GM10248 (cell line): Measurements from ENCODE around the gene CNKSR1.
"Not testable (repeated sequence)": the region's sequence is repeated elsewhere in the genome, so short reads cannot be mapped to it uniquely, and the experiment has no call there.

Source experiments
- CTCF ChIA-PET: fragments of 300-600 bp; sonication (Branson Sonifier 250); formaldehyde crosslinking; extraction: SDS; loops from one replicate; lab custom pipeline; 2021; ENCODE audit warnings: antibody characterized with exemption; lab: Yijun Ruan, JAX
- POLR2A ChIA-PET: fragments of 350-650 bp; sonication (Branson Sonifier 250); formaldehyde crosslinking; extraction: SDS; loops from one replicate; lab custom pipeline; 2020; ENCODE audit warnings: antibody characterized with exemption; lab: Yijun Ruan, JAX
- DNase-seq: peaks from one replicate; pipeline ENCODE4 v3.0.0; 2012; ENCODE audit errors: extremely low spot score
- TF ChIP-seq, protein P1 (sequence below): IDR thresholded peaks from 2 replicates; pipeline ENCODE4 v1.5.1; 2012; ENCODE audit warnings: mild to moderate bottlenecking, low read depth; ENCODE audit errors: extremely low read depth, missing control alignments, control extremely low read depth

The CNKSR1 gene

DNA sequence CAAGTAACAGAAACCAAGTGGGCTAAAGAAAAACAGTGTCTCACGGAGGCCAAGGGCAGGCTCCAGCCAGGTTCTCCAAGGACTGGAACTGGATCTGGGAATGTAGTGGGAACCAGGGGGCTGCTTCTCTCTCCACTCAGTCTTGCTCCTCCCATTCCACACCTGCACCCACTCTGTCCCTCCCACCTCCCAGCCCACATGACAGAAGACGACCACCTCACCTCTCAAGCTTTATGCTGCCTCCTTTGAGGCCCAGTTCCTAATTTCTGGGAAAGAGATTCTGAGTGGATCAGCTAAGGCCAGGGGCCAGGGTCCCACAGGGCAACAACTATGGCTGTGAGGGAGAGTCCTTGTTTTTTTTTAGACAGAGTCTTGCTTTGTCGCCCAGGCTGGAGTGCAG is 38.0 kb downstream of the CNKSR1 start:
- no peak for DNase-seq
- ChIA-PET POLR2A (no interaction called here), CTCF (no interaction called here)
- TF ChIP-seq, protein P1, sequence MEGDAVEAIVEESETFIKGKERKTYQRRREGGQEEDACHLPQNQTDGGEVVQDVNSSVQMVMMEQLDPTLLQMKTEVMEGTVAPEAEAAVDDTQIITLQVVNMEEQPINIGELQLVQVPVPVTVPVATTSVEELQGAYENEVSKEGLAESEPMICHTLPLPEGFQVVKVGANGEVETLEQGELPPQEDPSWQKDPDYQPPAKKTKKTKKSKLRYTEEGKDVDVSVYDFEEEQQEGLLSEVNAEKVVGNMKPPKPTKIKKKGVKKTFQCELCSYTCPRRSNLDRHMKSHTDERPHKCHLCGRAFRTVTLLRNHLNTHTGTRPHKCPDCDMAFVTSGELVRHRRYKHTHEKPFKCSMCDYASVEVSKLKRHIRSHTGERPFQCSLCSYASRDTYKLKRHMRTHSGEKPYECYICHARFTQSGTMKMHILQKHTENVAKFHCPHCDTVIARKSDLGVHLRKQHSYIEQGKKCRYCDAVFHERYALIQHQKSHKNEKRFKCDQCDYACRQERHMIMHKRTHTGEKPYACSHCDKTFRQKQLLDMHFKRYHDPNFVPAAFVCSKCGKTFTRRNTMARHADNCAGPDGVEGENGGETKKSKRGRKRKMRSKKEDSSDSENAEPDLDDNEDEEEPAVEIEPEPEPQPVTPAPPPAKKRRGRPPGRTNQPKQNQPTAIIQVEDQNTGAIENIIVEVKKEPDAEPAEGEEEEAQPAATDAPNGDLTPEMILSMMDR: no peak

DNA sequence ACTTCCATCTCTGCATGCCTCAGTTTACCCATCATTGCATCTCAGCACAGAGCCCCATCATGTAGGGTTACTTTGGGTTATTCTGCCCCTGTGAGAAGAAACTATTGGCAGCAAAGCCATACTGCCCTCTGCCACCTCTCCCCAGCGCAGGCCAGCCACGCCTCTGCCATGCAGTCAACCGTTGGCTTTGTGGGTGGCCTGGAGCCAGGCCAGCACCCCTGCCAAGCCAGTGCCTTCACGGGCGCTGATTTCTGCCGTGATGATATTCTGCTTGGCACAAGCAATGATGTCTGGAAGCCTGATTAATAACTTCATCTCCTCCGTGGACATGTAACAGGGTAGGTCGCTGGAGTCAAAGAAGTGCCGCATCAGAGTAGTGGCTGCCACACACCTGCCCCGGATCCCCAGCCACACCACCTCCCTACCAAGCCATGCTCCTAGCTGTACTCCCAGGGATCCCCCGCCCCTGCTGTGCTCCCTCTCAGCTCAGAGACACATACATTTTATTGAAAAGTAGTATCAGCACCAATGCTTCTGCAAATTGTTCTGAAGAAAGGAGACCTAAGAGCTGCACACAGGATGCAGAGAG is 41.7 kb downstream of the CNKSR1 start:
- CTCF ChIA-PET: interaction anchor here (1.6 to 5.8 kb wide), 2 partner anchors 15 to 103 kb away, joined by 4 to 32 read pairs; partner anchors contain the start of gene CEP85

DNA sequence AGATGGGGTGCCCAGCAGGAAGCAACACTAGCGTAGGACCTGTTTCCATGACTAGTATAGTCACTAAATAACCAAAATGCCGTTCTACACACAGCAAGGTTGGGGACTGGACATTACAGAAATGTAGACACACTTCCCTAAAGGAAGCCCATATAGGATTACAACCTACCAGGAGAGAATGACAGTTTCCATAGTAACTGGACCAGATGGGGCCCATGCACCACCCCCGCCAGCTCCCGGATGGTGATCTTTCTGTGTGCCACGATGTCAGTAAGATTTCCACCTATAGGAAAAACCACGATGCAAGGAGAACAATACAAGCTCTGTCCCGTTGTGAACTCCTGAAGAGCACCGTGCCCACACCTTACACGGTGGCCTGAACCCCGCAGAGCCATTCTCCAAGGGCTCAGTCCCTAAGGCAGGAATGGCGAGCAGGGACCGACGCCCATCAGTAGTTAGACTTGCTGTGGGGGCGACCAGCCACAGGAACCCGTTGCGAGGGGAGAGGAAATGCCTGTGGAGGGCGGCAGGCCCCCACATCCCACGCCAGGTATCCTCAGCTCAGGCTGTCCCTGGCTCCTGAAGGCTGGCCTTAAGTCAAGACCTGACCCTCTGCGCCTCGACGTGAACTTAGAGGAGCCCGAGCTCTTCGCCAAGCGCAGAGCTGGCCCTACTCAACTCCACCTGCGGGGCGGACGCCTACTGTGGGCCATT is 43.1 kb downstream of the CNKSR1 start:
- ChIA-PET CTCF (interaction anchor here (1.2 to 5.8 kb wide), 4 partner anchors 14 to 102 kb away, joined by 3 to 32 read pairs (median 6); partner anchors contain the start of gene CEP85), POLR2A (no interaction called here)
- no peak for DNase-seq
- TF ChIP-seq, protein P1: no peak

More for the DNA sequence above, 41.7 kb downstream of the CNKSR1 start:
- DNase-seq: no peak
- POLR2A ChIA-PET: no interaction called here
- TF ChIP-seq, protein P1: no peak

DNA sequence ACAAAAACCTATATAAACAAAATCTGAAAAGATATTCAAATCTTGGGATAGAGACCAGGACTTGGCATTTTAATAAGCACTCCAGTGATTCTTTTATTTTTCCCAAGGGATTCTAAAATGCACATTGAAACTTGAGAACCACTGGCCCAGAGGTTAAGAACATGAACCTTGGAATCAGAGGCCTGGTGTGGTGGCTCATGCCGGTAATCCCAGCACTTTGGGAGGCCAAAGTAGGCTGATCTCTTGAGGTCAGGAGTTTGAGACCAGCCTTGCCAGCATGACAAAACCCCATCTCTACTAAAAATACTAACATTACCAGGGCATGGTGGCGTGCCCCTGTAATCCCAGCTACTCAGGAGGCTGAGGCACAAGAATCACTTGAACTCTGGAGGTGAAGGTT is 43.8 kb downstream of the CNKSR1 start:
- POLR2A ChIA-PET: no interaction called here
- CTCF ChIA-PET: interaction anchor here (1.2 to 5.8 kb wide), 3 partner anchors 13 to 76 kb away, joined by 3 to 32 read pairs (median 7); partner anchors contain the start of gene CEP85
- no peak for DNase-seq
- TF ChIP-seq, protein P1: no peak

DNA sequence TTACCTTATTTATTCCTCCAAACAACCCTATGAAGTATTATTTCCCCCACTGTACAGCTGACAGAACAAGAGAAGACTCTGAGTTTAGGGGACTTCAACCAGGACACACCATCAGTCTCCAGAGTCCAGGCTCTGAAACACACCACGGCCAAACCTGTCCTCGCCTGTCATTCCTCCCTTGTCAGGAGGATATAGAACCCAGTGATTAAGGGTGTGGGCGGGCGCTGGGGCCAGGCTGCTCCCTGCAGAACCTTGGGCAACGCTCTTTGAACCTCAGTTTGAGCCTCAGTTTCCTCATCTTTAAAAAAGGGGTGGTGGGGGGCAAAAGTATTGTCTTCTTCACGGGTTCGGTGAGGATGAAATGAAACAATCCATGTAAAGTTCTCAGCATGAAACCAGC is 47.3 kb downstream of the CNKSR1 start:
- TF ChIP-seq, protein P1: no peak
- ChIA-PET CTCF (interaction anchor here (0.9 kb wide), 1 partner anchor 9 kb away, joined by 3 read pairs; the partner anchor contains the start of gene CEP85), POLR2A (interaction anchor here (0.6 kb wide), 1 partner anchor 1469 kb away, joined by 4 read pairs; no protein-coding TSS in a partner anchor)
- DNase-seq: no peak

DNA sequence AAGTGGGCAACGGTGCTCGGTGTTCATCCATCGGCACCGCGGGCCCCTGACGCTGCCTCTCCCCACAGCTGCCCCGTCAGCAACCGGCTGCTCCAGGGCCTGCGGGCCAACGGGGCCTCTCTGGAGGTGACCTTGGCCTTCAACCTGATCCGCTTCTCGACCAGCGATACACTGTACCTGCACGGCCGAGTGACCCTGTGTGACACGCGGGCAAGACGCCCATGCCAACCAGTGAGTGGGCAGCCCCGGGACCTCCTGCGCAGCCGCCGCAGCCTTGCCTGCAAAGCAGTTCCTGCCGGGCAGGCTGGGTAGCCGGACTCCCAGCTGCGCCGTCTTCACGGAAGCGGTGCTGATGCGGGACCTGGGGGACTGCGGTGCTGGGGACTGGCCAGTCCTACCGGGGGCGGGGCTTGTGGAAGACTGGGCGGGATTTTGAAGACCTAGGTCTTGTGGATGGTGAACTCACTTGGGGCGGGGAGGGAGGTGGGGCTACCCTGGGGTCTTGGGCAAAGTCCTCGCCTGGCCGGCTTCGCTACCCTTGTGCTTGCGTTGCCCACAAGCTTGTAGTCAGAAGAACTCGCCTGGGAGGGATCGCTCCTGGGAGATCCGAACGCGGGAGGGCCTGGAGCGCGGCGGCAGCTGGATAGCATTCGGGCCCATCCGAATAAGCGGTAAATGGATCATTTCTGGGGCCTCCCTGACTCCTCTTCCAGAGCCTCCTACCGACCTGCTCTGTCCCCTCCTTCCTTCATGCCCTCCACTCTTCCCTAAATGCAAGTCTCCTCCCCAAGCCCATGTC is 47.9 kb downstream of the CNKSR1 start:
- TF ChIP-seq, protein P1: no peak
- no peak for DNase-seq
- CTCF ChIA-PET: interaction anchor here (0.9 kb wide), 1 partner anchor 8 kb away, joined by 3 read pairs; the partner anchor contains the start of gene CEP85
- POLR2A ChIA-PET: interaction anchor here (0.6 kb wide), 1 partner anchor 1470 kb away, joined by 4 read pairs; no protein-coding TSS in a partner anchor

DNA sequence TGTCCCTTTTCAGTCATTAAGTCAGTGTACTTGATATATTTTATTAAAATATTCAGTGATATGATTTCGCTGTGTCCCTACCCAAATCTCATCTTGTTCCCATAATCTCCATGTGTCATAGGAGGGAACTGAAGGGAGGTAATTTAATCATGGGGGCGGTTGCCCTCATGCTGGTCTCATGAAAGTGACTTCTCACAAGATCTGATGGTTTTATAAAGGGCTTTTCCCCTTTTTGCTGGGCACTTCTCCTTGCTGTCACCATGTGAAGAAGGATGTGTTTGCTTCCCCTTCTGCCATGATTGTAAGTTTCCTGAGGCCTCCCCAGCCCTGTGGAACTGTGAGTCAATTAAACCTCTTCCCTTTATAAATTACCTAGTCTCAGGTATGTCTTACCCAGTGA is 53.4 kb downstream of the CNKSR1 start:
- POLR2A ChIA-PET, DNase-seq: not testable (repeated sequence)
- CTCF ChIA-PET: interaction anchor here (0.7 to 1.1 kb wide), 2 partner anchors 61 to 185 kb away, joined by 3 to 5 read pairs; partner anchors contain the start of gene ZNF593
